Cardiac fibroblast (primary cell): ENCODE results near the gene ATP10B.

Source experiments
- DNase-seq, 2 donors: peaks; one replicate each; pipeline versions ENCODE4 v3.0.0 to v3.0.0-alpha.2; 2010; ENCODE audit warnings: low read depth in 2 of 2
- H3K4me3 ChIP-seq, 2 donors: replicated peaks in 1 of 2; 1 replicate in 1 of 2; 2 replicates in 1 of 2; pipeline ENCODE4 v1.5.1; 2011; ENCODE audit warnings: low read depth in 2 of 2, low read length in 2 of 2, mild to moderate bottlenecking in 2 of 2, moderate library complexity in 1 of 2
- CTCF ChIP-seq: IDR thresholded peaks from one replicate; pipeline ENCODE4 v1.5.1; 2011; ENCODE audit warnings: low read depth, mild to moderate bottlenecking, low read length, inconsistent platforms

The ATP10B gene

GRCh38 chr5:160674901-160675300 lies 177.1 kb downstream of the ATP10B start:
- no peak overlapping the region for H3K4me3 ChIP-seq
- TF ChIP-seq CTCF: no peak
- no peak for DNase-seq

GRCh38 chr5:160672521-160672920 lies 179.5 kb downstream of the ATP10B start:
- DNase-seq: no peak
- TF ChIP-seq CTCF: no peak
- H3K4me3 ChIP-seq: no peak overlapping the region

- TF ChIP-seq CTCF: no peak
- H3K4me3 ChIP-seq: no peak overlapping the region
- no peak for DNase-seq
Observed at GRCh38 chr5:160668356-160668755, 183.7 kb downstream of the ATP10B start.

GRCh38 chr5:160667160-160667559 lies 184.9 kb downstream of the ATP10B start:
- H3K4me3 ChIP-seq: no peak overlapping the region
- DNase-seq: no peak
- TF ChIP-seq CTCF: no peak

GRCh38 chr5:160665460-160665859 lies 186.6 kb downstream of the ATP10B start:
- H3K4me3 ChIP-seq: no peak overlapping the region

GRCh38 chr5:160660132-160660531 lies 191.9 kb downstream of the ATP10B start:
- no peak overlapping the region for H3K4me3 ChIP-seq
- TF ChIP-seq CTCF: no peak
- DNase-seq: no peak

More at GRCh38 chr5:160665460-160665859, 186.6 kb downstream of the ATP10B start:
- DNase-seq: no peak
- TF ChIP-seq CTCF: no peak
